HepG2 (cell line): ENCODE data around the gene CCDC59. TPM values are rescaled to one million over a fixed set of nuclear protein-coding genes. Genes with fewer than 3 reads are reported as not detected.

ENCODE experiments used
- ADNP ChIP-seq: sonication (generic); formaldehyde crosslinking; IDR thresholded peaks from 2 replicates; pipeline ENCODE4 v1.4.0; 2020; ENCODE audit warnings: missing genetic modification reagents
- AFF4 ChIP-seq: sonication (generic); formaldehyde crosslinking; IDR thresholded peaks from 2 replicates; pipeline ENCODE4 v1.4.0; 2020; ENCODE audit warnings: missing genetic modification reagents
- BRCA1 ChIP-seq: sonication (generic); formaldehyde crosslinking; IDR thresholded peaks from 2 replicates; pipeline ENCODE4 v1.4.0; 2020; ENCODE audit warnings: missing genetic modification reagents
- HDAC2 ChIP-seq: sonication (generic); formaldehyde crosslinking; IDR thresholded peaks from 2 replicates; pipeline ENCODE4 v1.4.0; 2020; ENCODE audit warnings: missing genetic modification reagents
- IKZF4 ChIP-seq: sonication (generic); formaldehyde crosslinking; IDR thresholded peaks from 2 replicates; pipeline ENCODE4 v1.5.1; 2020; ENCODE audit warnings: borderline replicate concordance, mild to moderate bottlenecking, low read depth, missing genetic modification reagents; ENCODE audit errors: not compliant biosample characterization
- MED8 ChIP-seq: sonication (generic); formaldehyde crosslinking; IDR thresholded peaks from 2 replicates; pipeline ENCODE4 v1.8.1; 2023; ENCODE audit warnings: mild to moderate bottlenecking, missing genetic modification reagents; ENCODE audit not compliant: insufficient replicate concordance
- RFX3 ChIP-seq: IDR thresholded peaks from 2 replicates; pipeline ENCODE4 v1.6.1; 2016; ENCODE audit warnings: missing biosample characterization, missing genetic modification reagents
- SKIL ChIP-seq: sonication (generic); formaldehyde crosslinking; IDR thresholded peaks from 2 replicates; pipeline ENCODE4 v1.8.0; 2022; ENCODE audit warnings: missing genetic modification reagents, mild to moderate bottlenecking, moderate library complexity, borderline replicate concordance
- SP140L ChIP-seq: sonication (generic); formaldehyde crosslinking; IDR thresholded peaks from 2 replicates; pipeline ENCODE4 v1.4.0; 2020; ENCODE audit warnings: missing genetic modification reagents, borderline replicate concordance
- TAF1 ChIP-seq: sonication (generic); formaldehyde crosslinking; IDR thresholded peaks from 2 replicates; pipeline ENCODE4 v1.4.0; 2020; ENCODE audit warnings: missing genetic modification reagents
- THAP11 ChIP-seq: IDR thresholded peaks from 2 replicates; pipeline ENCODE4 v1.6.1; 2016; ENCODE audit warnings: missing biosample characterization, missing genetic modification reagents
- ZBTB20 ChIP-seq: sonication (generic); formaldehyde crosslinking; IDR thresholded peaks from 2 replicates; pipeline ENCODE4 v1.8.1; 2023; ENCODE audit warnings: missing genetic modification reagents, low read depth, mild to moderate bottlenecking, borderline replicate concordance
- ZBTB33 ChIP-seq: sonication (generic); formaldehyde crosslinking; IDR thresholded peaks from 2 replicates; pipeline ENCODE4 v1.4.0; 2020; ENCODE audit warnings: missing genetic modification reagents
- ZBTB34 ChIP-seq: sonication (generic); formaldehyde crosslinking; IDR thresholded peaks from 2 replicates; pipeline ENCODE4 v1.8.0; 2022; ENCODE audit warnings: mild to moderate bottlenecking, missing genetic modification reagents
- ZMAT5 ChIP-seq: sonication (generic); formaldehyde crosslinking; IDR thresholded peaks from 2 replicates; pipeline ENCODE4 v1.5.0; 2020; ENCODE audit warnings: mild to moderate bottlenecking, low read depth, missing genetic modification reagents, borderline replicate concordance
- ZNF556 ChIP-seq: sonication (generic); formaldehyde crosslinking; IDR thresholded peaks from 2 replicates; pipeline ENCODE4 v1.4.0; 2020; ENCODE audit warnings: mild to moderate bottlenecking, missing genetic modification reagents, borderline replicate concordance
- ZNF776 ChIP-seq: sonication (generic); formaldehyde crosslinking; IDR thresholded peaks from 2 replicates; pipeline ENCODE4 v1.4.0; 2020; ENCODE audit warnings: mild to moderate bottlenecking, missing genetic modification reagents
- ZNF788 ChIP-seq: sonication (generic); formaldehyde crosslinking; IDR thresholded peaks from 2 replicates; pipeline ENCODE4 v1.5.0; 2020; ENCODE audit warnings: mild to moderate bottlenecking, missing genetic modification reagents, borderline replicate concordance
- polyA plus RNA-seq, 8 experiments: library from polyadenylated mRNA; depleted of rRNA in 3 of 8; stranded (reverse) in 7 of 8; unstranded in 1 of 8; fragments of >200 nt; fragmentation: Illumina TruSeq in 4 of 8; extraction: Trizol in 4 of 8; gene quantifications; 2 replicates each; pipeline versions ENCODE4 v1.2.1 to v1.2.3, GENCODE V29; 2011 to 2016; ENCODE audit warnings: low read depth in 4 of 8, missing spikeins in 1 of 8, mixed read lengths in 1 of 8; ENCODE audit not compliant: insufficient read depth in 1 of 8
- total RNA-seq, 5 experiments: library from RNA; depleted of rRNA; stranded (reverse); fragments of >200 nt; fragmentation: Illumina TruSeq; extraction: Trizol; gene quantifications; 2 replicates each; pipeline ENCODE4 v1.2.3, GENCODE V29; 2016; ENCODE audit warnings: low read depth in 1 of 5

The CCDC59 gene
- total and polyA plus RNA-seq, 2 of the 13 experiments (the other 11 are each of a cell fraction or from before 2014, with no cell fraction given), result 16.1 to 81.3 TPM

- TF ChIP-seq THAP11 (CRISPR knock-in tag), result peak; percentile 97
- peak; percentile 95; the same call in 1 of the 2 replicates for TF ChIP-seq BRCA1 (CRISPR knock-in tag)
- no peak for TF ChIP-seq SP140L (CRISPR knock-in tag)
- TF ChIP-seq MED8, result peak; percentile 87
- peak; percentile 96 for TF ChIP-seq TAF1 (CRISPR knock-in tag)
- TF ChIP-seq RFX3, result no peak
- peak; percentile 90; the same call in 1 of the 2 replicates for TF ChIP-seq ZBTB20 (CRISPR knock-in tag)
- TF ChIP-seq SKIL (CRISPR knock-in tag), result no peak
- TF ChIP-seq ZNF556 (CRISPR knock-in tag), result peak; percentile 98
- peak; percentile 75; the same call in 1 of the 2 replicates for TF ChIP-seq ZBTB34 (CRISPR knock-in tag)
- peak; percentile 97 for TF ChIP-seq ZNF788 (CRISPR knock-in tag)
- TF ChIP-seq ZMAT5, result no peak
- peak; percentile 92 for TF ChIP-seq HDAC2 (CRISPR knock-in tag)
- no peak for TF ChIP-seq IKZF4 (CRISPR knock-in tag)
- TF ChIP-seq ZNF776 (CRISPR knock-in tag), result no peak; the same call in 1 of the 2 replicates
- peak; percentile 12; the same call in 1 of the 2 replicates for TF ChIP-seq ZBTB33
- no peak; the same call in 1 of the 2 replicates for TF ChIP-seq ADNP (CRISPR knock-in tag)
- TF ChIP-seq AFF4 (CRISPR knock-in tag), result no peak
Measured at GRCh38 chr12:82358200-82359114, at the start of gene CCDC59, which contains the start of gene METTL25 (continued).
